Kidney (tissue), 14 donors: ENCODE results near the gene SWT1. TPM values are rescaled to one million over a fixed set of nuclear protein-coding genes. Genes with fewer than 3 reads are reported as not detected.
"Not testable (repeated sequence)": the region's sequence is repeated elsewhere in the genome, so short reads cannot be mapped to it uniquely, and the experiment has no call there.

ENCODE experiments used
- DNase-seq, 5 donors: peaks; one replicate each; pipeline ENCODE4 v3.0.0-alpha.2; 2013 to 2020
- FAIRE-seq: peaks from 2 replicates; lab custom pipeline; 2012; peaks lifted over from hg19 to GRCh38; lab: Jason Lieb, UNC
- H3K27ac ChIP-seq, 2 donors: one replicate each; pipeline ENCODE4 v1.7.0; 2013; ENCODE audit warnings: low read depth in 2 of 2, low read length in 2 of 2, inconsistent platforms in 1 of 2
- H3K27me3 ChIP-seq: one replicate; pipeline ENCODE4 v1.7.1; 2013; ENCODE audit warnings: low read length, inconsistent platforms; ENCODE audit not compliant: control insufficient read depth, insufficient read depth
- H3K36me3 ChIP-seq, 3 donors: one replicate each; pipeline versions ENCODE4 v1.7.0 to v1.7.1; 2013; ENCODE audit warnings: low read length in 3 of 3, control low read depth in 1 of 3, inconsistent platforms in 1 of 3; ENCODE audit not compliant: insufficient read depth in 3 of 3, control insufficient read depth in 2 of 3
- H3K4me1 ChIP-seq, 3 donors: one replicate each; pipeline versions ENCODE4 v1.7.0 to v1.7.1; 2013; ENCODE audit warnings: low read length in 3 of 3, inconsistent platforms in 1 of 3, low read depth in 1 of 3; ENCODE audit not compliant: control insufficient read depth in 2 of 3, insufficient read depth in 2 of 3
- H3K4me3 ChIP-seq, 3 donors: one replicate each; pipeline versions ENCODE4 v1.7.0 to v1.8.1; 2013; ENCODE audit warnings: low read length in 3 of 3, control low read depth in 1 of 3, inconsistent platforms in 1 of 3
- H3K9ac ChIP-seq, 3 donors: one replicate each; pipeline versions ENCODE4 v1.7.0 to v1.7.1; 2013; ENCODE audit warnings: low read length in 3 of 3, control low read depth in 1 of 3, inconsistent platforms in 1 of 3
- H3K9me3 ChIP-seq, 3 donors: one replicate each; pipeline versions ENCODE4 v1.7.0 to v1.7.1; 2013; ENCODE audit warnings: low read length in 3 of 3, control low read depth in 1 of 3, inconsistent platforms in 1 of 3; ENCODE audit not compliant: control insufficient read depth in 2 of 3, insufficient read depth in 1 of 3
- CTCF ChIP-seq: IDR thresholded peaks from 3 replicates; pipeline ENCODE4 v1.5.1; 2012; ENCODE audit warnings: mild to moderate bottlenecking, moderate library complexity, borderline replicate concordance; ENCODE audit not compliant: insufficient read depth; ENCODE audit errors: extremely low read depth
- intact Hi-C: fragments of 100-400 bp; cut with DNase I; formaldehyde crosslinking; loops from one replicate; pipeline ENCODE4 v1.11.1; 2022
- polyA plus RNA-seq: library from polyadenylated mRNA; stranded (reverse); fragments of 350-450 nt; fragmentation: Illumina TruSeq; extraction: RNeasy Lipid Tissue Mini Kit (QIAGEN cat#74804); gene quantifications from one replicate; pipeline ENCODE4 v1.2.3, GENCODE V29; 2014; ENCODE audit warnings: low read depth, low replicate concordance; ENCODE audit not compliant: insufficient read depth
- total RNA-seq: library from RNA; stranded (reverse); fragmentation: NEBNext Ultra II Directional; extraction: Animal tissue kit (Norgen Biotek cat#: 25700); gene quantifications from one replicate; pipeline ENCODE4 v1.2.1, GENCODE V29; 2021
- donor health status: control.
- donor health status: control.
- donor health status: control.
- donor health status: control.
- donor health status: control.
- donor health status: DM: yes; HTN: yes; CAD: no.
- donor health status: Normal renal cell carcinoma (clear cell type).

The SWT1 gene
- total and polyA plus RNA-seq, 2 donors from 2014 or later = 2.9 to 6.5 TPM

DNA sequence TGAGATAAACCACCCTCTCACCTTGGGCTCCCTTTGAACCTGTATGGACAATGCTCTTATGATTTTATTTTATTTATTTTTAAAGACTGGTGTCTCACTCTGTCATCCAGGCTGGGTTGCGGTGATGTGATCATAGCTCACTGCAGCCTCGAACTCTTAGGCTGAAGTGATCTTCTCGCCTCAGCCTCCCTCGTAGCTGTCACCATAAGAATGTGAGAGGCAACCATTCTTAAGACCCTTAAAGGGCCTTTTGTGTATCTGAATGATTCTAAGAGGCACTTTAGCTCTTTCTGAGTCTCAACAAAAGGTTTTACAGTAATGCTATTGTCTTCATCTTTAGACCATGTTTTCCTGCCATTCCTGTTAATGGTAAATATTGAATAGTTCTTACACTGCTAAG lies 93.1 kb downstream of the SWT1 start:
- no peak for TF ChIP-seq CTCF
- Histone ChIP-seq H3K4me1 (no peaks in the 10 kb centered on the region), H3K27me3 (no peaks in the 10 kb centered on the region), H3K27ac (no peak overlapping the region), H3K9me3 (no peaks in the 10 kb centered on the region), H3K4me3 (no peak overlapping the region), H3K9ac (no peak overlapping the region), H3K36me3 (no peaks in the 10 kb centered on the region)
- intact Hi-C loops = no loop called here
- DNase-seq (no peak), FAIRE-seq (no peak)

DNA sequence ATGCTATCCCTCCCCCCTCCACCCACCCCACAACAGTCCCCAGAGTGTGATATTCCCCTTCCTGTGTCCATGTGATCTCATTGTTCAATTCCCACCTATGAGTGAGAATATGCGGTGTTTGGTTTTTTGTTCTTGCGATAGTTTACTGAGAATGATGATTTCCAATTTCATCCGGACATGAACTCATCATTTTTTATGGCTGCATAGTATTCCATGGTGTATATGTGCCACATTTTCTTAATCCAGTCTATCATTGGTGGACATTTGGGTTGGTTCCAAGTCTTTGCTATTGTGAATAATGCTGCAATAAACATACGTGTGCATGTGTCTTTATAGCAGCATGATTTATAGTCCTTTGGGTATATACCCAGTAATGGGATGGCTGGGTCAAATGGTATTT lies 95.0 kb downstream of the SWT1 start:
- not testable (repeated sequence) for H3K4me1 ChIP-seq

GRCh38 chr1:185252404-185252803 lies 95.4 kb downstream of the SWT1 start:
- H3K9ac ChIP-seq, FAIRE-seq, H3K27me3 ChIP-seq, intact Hi-C loops, H3K9me3 ChIP-seq, DNase-seq, H3K27ac ChIP-seq, H3K4me3 ChIP-seq, H3K36me3 ChIP-seq, H3K4me1 ChIP-seq: not testable (repeated sequence)

More for the DNA sequence above, 95.0 kb downstream of the SWT1 start:
- H3K9ac ChIP-seq, H3K36me3 ChIP-seq, intact Hi-C loops, H3K27me3 ChIP-seq, DNase-seq, FAIRE-seq, H3K4me3 ChIP-seq, H3K27ac ChIP-seq, H3K9me3 ChIP-seq: not testable (repeated sequence)

GRCh38 chr1:185255595-185255994 lies 98.6 kb downstream of the SWT1 start:
- H3K27me3 ChIP-seq, H3K9ac ChIP-seq, H3K27ac ChIP-seq, DNase-seq, intact Hi-C loops, H3K4me3 ChIP-seq, FAIRE-seq, H3K9me3 ChIP-seq, H3K4me1 ChIP-seq, H3K36me3 ChIP-seq: not testable (repeated sequence)

DNA sequence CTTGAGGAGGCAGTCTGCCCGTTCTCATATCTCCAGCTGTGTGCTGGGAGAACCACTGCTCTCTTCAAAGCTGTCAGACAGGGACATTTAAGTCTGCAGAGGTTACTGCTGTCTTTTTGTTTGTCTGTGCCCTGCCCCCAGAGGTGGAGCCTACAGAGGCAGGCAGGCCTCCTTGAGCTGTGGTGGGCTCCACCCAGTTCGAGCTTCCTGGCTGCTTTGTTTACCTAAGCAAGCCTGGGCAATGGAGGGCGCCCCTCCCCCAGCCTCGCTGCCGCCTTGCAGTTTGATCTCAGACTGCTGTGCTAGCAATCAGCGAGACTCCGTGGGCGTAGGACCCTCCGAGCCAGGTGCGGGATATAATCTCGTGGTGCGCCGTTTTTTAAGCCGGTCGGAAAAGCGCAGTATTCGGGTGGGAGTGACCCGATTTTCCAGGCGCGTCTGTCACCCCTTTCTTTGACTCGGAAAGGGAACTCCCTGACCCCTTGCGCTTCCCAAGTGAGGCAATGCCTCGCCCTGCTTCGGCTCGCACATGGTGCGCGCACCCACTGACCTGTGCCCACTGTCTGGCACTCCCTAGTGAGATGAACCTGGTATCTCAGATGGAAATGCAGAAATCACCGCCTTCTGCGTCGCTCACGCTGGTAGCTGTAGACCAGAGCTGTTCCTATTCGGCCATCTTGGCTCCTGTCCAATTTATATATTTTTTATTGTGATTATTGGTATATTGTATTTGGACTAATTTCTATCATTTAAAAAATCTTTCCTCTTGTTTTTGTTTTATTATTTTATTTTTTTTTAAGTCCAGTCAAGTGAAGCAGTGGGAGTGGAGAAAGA lies 100.4 kb downstream of the SWT1 start:
- DNase-seq, H3K27ac ChIP-seq, H3K36me3 ChIP-seq, H3K9me3 ChIP-seq, H3K4me3 ChIP-seq, H3K9ac ChIP-seq, FAIRE-seq, intact Hi-C loops, H3K27me3 ChIP-seq, H3K4me1 ChIP-seq: not testable (repeated sequence)
